HEK293 (cell line): ENCODE data around the gene ELAPOR2.

ENCODE experiments used
- CTCF ChIA-PET: fragments of 350-600 bp; formaldehyde crosslinking; extraction: SDS; loops from one replicate; lab custom pipeline; 2021; ENCODE audit warnings: antibody characterized with exemption; lab: Yijun Ruan, JAX
- POLR2A ChIA-PET: fragments of 300-600 bp; formaldehyde crosslinking; extraction: SDS; loops from one replicate; lab custom pipeline; 2020; ENCODE audit warnings: antibody characterized with exemption, inconsistent platforms; lab: Yijun Ruan, JAX
- H3K27ac ChIP-seq: fragments of 200-500 bp; sonication (Bioruptor generic); 2 replicates; pipeline ENCODE4 v1.5.1; 2014; ENCODE audit warnings: low read depth, low read length, control low read depth, inconsistent platforms; ENCODE audit errors: extremely low read depth
- H3K36me3 ChIP-seq, 2 experiments: fragments of 200-500 bp in 1 of 2; sonication (Bioruptor generic) in 1 of 2; 1 replicate in 1 of 2; 2 replicates in 1 of 2; pipeline ENCODE4 v1.5.1; 2014 to 2017; ENCODE audit warnings: inconsistent platforms in 2 of 2, low read length in 2 of 2; ENCODE audit not compliant: control insufficient read depth in 2 of 2, insufficient read depth in 1 of 2
- H3K4me1 ChIP-seq: fragments of 200-500 bp; sonication (Bioruptor generic); 2 replicates; pipeline ENCODE4 v1.5.1; 2014; ENCODE audit warnings: mild to moderate bottlenecking, low read length, inconsistent platforms; ENCODE audit not compliant: control insufficient read depth, insufficient read depth
- H3K4me3 ChIP-seq: 2 replicates; pipeline ENCODE4 v1.5.1; 2011; ENCODE audit warnings: low read depth, mild to moderate bottlenecking, control low read depth, low read length, moderate library complexity
- H3K9me3 ChIP-seq: fragments of 200-500 bp; sonication (Bioruptor generic); 2 replicates; pipeline ENCODE4 v1.5.1; 2014; ENCODE audit warnings: low read depth, low read length, inconsistent platforms; ENCODE audit not compliant: control insufficient read depth, insufficient read depth
- BCL11A ChIP-seq: fragments of 450-650 bp; formaldehyde crosslinking; IDR thresholded peaks from 2 replicates; pipeline ENCODE4 v1.5.1; 2016; ENCODE audit warnings: low read depth, missing biosample characterization, missing genetic modification characterization
- IKZF3 ChIP-seq: fragments of 450-650 bp; IDR thresholded peaks from 2 replicates; pipeline ENCODE4 v1.5.0; 2018; ENCODE audit warnings: missing biosample characterization, mild to moderate bottlenecking, missing genetic modification characterization, moderate library complexity
- MEIS1 ChIP-seq: sonication (generic); formaldehyde crosslinking; IDR thresholded peaks from 2 replicates; pipeline ENCODE4 v1.8.1; 2022; ENCODE audit warnings: missing genetic modification reagents, mild to moderate bottlenecking, borderline replicate concordance
- YY2 ChIP-seq: fragments of 450-650 bp; formaldehyde crosslinking; IDR thresholded peaks from 2 replicates; pipeline ENCODE4 v1.5.1; 2016; ENCODE audit warnings: missing biosample characterization, missing genetic modification characterization
- ZEB2 ChIP-seq: fragments of 450-650 bp; formaldehyde crosslinking; IDR thresholded peaks from 2 replicates; pipeline ENCODE4 v1.5.1; 2016; ENCODE audit warnings: missing biosample characterization, missing genetic modification characterization
- ZFP69B ChIP-seq: fragments of 450-650 bp; formaldehyde crosslinking; IDR thresholded peaks from 2 replicates; pipeline ENCODE4 v1.5.1; 2016; ENCODE audit warnings: missing biosample characterization, missing genetic modification characterization
- ZNF10 ChIP-seq: fragments of 450-650 bp; formaldehyde crosslinking; IDR thresholded peaks from 2 replicates; pipeline ENCODE4 v1.5.1; 2017; ENCODE audit warnings: missing biosample characterization, missing genetic modification characterization
- ZNF16 ChIP-seq: fragments of 450-650 bp; formaldehyde crosslinking; IDR thresholded peaks from 2 replicates; pipeline ENCODE4 v1.5.1; 2016; ENCODE audit warnings: low read depth, missing biosample characterization, missing genetic modification characterization
- ZNF211 ChIP-seq: fragments of 450-650 bp; formaldehyde crosslinking; IDR thresholded peaks from 2 replicates; pipeline ENCODE4 v1.5.1; 2016; ENCODE audit warnings: low read depth, missing biosample characterization, missing genetic modification characterization
- ZNF311 ChIP-seq: fragments of 450-650 bp; formaldehyde crosslinking; IDR thresholded peaks from 2 replicates; pipeline ENCODE4 v1.5.1; 2017; ENCODE audit warnings: missing biosample characterization, missing genetic modification characterization, borderline replicate concordance
- ZNF416 ChIP-seq: fragments of 450-650 bp; formaldehyde crosslinking; IDR thresholded peaks from 2 replicates; pipeline ENCODE4 v1.5.1; 2016; ENCODE audit warnings: missing biosample characterization, missing genetic modification characterization
- ZNF670 ChIP-seq: fragments of 450-650 bp; formaldehyde crosslinking; IDR thresholded peaks from 2 replicates; pipeline ENCODE4 v1.5.1; 2016; ENCODE audit warnings: missing biosample characterization, missing genetic modification characterization, low read depth
- ZNF76 ChIP-seq: fragments of 450-650 bp; formaldehyde crosslinking; IDR thresholded peaks from 2 replicates; pipeline ENCODE4; 2016; ENCODE audit warnings: low read depth, missing biosample characterization, missing genetic modification characterization, borderline replicate concordance
- ZNF791 ChIP-seq: fragments of 450-650 bp; formaldehyde crosslinking; IDR thresholded peaks from 2 replicates; pipeline ENCODE4 v1.5.1; 2016; ENCODE audit warnings: missing biosample characterization, missing genetic modification characterization
- TF ChIP-seq, protein P1 (sequence below): fragments of 450-650 bp; formaldehyde crosslinking; IDR thresholded peaks from 2 replicates; pipeline ENCODE4 v1.5.1; 2016; ENCODE audit warnings: missing biosample characterization, missing genetic modification characterization, borderline replicate concordance
- TF ChIP-seq, protein P2 (sequence below): fragments of 450-650 bp; formaldehyde crosslinking; IDR thresholded peaks from 2 replicates; pipeline ENCODE4 v1.5.0; 2017; ENCODE audit warnings: missing biosample characterization, missing genetic modification characterization, borderline replicate concordance
- TF ChIP-seq, protein P3 (sequence below): fragments of 450-650 bp; formaldehyde crosslinking; IDR thresholded peaks from 2 replicates; pipeline ENCODE4 v1.5.1; 2017; ENCODE audit warnings: missing biosample characterization, missing genetic modification characterization
- TF ChIP-seq, protein P4 (sequence below): fragments of 450-650 bp; IDR thresholded peaks from 2 replicates; pipeline ENCODE4 v1.5.1; 2018; ENCODE audit warnings: missing biosample characterization, mild to moderate bottlenecking, missing genetic modification characterization
- TF ChIP-seq, protein P5 (sequence below): fragments of 450-650 bp; formaldehyde crosslinking; IDR thresholded peaks from 2 replicates; pipeline ENCODE4 v1.5.1; 2016; ENCODE audit warnings: missing biosample characterization, missing genetic modification characterization, low read depth

Gene ELAPOR2

GRCh38 chr7:87075671-87076404, 16.4 kb upstream of the ELAPOR2 start:
- ChIA-PET CTCF (interaction anchor here (1.1 kb wide), 1 partner anchor 16 kb away, joined by 4 read pairs; no protein-coding TSS in a partner anchor), POLR2A (no interaction called here)
- H3K4me3 ChIP-seq: no peak overlapping the region
- TF ChIP-seq ZNF791 (tag by site-specific recombination) (no peak), ZNF211 (no peak), YY2 (tag by site-specific recombination) (no peak)
- TF ChIP-seq, all 188 proteins: peak for 0
- no peak overlapping the region for H3K27ac ChIP-seq
- no peaks in the 10 kb centered on the region for H3K9me3 ChIP-seq
- no peaks in the 10 kb centered on the region for H3K4me1 ChIP-seq
- H3K36me3 ChIP-seq: no peaks in the 10 kb centered on the region

GRCh38 chr7:87067788-87068187, 8.3 kb upstream of the ELAPOR2 start:
- H3K36me3 ChIP-seq: no peaks in the 10 kb centered on the region
- ChIA-PET CTCF (no interaction called here), POLR2A (no interaction called here)
- H3K4me3 ChIP-seq: no peak overlapping the region
- no peak overlapping the region for H3K27ac ChIP-seq
- no peaks in the 10 kb centered on the region for H3K9me3 ChIP-seq
- no peaks in the 10 kb centered on the region for H3K4me1 ChIP-seq
- TF ChIP-seq ZFP69B (tag by site-specific recombination) (no peak), ZNF670 (tag by site-specific recombination) (no peak), ZNF311 (no peak), ZNF16 (no peak), ZNF10 (tag by site-specific recombination) (no peak), MEIS1 (no peak), ZEB2 (tag by site-specific recombination) (no peak), ZNF76 (tag by site-specific recombination) (no peak), ZNF416 (tag by site-specific recombination) (no peak), BCL11A (tag by site-specific recombination) (no peak), IKZF3 (tag by site-specific recombination) (no peak)
- TF ChIP-seq, protein P1, sequence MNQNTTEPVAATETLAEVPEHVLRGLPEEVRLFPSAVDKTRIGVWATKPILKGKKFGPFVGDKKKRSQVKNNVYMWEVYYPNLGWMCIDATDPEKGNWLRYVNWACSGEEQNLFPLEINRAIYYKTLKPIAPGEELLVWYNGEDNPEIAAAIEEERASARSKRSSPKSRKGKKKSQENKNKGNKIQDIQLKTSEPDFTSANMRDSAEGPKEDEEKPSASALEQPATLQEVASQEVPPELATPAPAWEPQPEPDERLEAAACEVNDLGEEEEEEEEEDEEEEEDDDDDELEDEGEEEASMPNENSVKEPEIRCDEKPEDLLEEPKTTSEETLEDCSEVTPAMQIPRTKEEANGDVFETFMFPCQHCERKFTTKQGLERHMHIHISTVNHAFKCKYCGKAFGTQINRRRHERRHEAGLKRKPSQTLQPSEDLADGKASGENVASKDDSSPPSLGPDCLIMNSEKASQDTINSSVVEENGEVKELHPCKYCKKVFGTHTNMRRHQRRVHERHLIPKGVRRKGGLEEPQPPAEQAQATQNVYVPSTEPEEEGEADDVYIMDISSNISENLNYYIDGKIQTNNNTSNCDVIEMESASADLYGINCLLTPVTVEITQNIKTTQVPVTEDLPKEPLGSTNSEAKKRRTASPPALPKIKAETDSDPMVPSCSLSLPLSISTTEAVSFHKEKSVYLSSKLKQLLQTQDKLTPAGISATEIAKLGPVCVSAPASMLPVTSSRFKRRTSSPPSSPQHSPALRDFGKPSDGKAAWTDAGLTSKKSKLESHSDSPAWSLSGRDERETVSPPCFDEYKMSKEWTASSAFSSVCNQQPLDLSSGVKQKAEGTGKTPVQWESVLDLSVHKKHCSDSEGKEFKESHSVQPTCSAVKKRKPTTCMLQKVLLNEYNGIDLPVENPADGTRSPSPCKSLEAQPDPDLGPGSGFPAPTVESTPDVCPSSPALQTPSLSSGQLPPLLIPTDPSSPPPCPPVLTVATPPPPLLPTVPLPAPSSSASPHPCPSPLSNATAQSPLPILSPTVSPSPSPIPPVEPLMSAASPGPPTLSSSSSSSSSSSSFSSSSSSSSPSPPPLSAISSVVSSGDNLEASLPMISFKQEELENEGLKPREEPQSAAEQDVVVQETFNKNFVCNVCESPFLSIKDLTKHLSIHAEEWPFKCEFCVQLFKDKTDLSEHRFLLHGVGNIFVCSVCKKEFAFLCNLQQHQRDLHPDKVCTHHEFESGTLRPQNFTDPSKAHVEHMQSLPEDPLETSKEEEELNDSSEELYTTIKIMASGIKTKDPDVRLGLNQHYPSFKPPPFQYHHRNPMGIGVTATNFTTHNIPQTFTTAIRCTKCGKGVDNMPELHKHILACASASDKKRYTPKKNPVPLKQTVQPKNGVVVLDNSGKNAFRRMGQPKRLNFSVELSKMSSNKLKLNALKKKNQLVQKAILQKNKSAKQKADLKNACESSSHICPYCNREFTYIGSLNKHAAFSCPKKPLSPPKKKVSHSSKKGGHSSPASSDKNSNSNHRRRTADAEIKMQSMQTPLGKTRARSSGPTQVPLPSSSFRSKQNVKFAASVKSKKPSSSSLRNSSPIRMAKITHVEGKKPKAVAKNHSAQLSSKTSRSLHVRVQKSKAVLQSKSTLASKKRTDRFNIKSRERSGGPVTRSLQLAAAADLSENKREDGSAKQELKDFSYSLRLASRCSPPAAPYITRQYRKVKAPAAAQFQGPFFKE (tag by site-specific recombination): no peak
- TF ChIP-seq, protein P2, sequence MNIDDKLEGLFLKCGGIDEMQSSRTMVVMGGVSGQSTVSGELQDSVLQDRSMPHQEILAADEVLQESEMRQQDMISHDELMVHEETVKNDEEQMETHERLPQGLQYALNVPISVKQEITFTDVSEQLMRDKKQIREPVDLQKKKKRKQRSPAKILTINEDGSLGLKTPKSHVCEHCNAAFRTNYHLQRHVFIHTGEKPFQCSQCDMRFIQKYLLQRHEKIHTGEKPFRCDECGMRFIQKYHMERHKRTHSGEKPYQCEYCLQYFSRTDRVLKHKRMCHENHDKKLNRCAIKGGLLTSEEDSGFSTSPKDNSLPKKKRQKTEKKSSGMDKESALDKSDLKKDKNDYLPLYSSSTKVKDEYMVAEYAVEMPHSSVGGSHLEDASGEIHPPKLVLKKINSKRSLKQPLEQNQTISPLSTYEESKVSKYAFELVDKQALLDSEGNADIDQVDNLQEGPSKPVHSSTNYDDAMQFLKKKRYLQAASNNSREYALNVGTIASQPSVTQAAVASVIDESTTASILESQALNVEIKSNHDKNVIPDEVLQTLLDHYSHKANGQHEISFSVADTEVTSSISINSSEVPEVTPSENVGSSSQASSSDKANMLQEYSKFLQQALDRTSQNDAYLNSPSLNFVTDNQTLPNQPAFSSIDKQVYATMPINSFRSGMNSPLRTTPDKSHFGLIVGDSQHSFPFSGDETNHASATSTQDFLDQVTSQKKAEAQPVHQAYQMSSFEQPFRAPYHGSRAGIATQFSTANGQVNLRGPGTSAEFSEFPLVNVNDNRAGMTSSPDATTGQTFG: no peak
- TF ChIP-seq, protein P3, sequence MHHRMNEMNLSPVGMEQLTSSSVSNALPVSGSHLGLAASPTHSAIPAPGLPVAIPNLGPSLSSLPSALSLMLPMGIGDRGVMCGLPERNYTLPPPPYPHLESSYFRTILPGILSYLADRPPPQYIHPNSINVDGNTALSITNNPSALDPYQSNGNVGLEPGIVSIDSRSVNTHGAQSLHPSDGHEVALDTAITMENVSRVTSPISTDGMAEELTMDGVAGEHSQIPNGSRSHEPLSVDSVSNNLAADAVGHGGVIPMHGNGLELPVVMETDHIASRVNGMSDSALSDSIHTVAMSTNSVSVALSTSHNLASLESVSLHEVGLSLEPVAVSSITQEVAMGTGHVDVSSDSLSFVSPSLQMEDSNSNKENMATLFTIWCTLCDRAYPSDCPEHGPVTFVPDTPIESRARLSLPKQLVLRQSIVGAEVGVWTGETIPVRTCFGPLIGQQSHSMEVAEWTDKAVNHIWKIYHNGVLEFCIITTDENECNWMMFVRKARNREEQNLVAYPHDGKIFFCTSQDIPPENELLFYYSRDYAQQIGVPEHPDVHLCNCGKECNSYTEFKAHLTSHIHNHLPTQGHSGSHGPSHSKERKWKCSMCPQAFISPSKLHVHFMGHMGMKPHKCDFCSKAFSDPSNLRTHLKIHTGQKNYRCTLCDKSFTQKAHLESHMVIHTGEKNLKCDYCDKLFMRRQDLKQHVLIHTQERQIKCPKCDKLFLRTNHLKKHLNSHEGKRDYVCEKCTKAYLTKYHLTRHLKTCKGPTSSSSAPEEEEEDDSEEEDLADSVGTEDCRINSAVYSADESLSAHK (tag by site-specific recombination): no peak
- TF ChIP-seq, protein P4, sequence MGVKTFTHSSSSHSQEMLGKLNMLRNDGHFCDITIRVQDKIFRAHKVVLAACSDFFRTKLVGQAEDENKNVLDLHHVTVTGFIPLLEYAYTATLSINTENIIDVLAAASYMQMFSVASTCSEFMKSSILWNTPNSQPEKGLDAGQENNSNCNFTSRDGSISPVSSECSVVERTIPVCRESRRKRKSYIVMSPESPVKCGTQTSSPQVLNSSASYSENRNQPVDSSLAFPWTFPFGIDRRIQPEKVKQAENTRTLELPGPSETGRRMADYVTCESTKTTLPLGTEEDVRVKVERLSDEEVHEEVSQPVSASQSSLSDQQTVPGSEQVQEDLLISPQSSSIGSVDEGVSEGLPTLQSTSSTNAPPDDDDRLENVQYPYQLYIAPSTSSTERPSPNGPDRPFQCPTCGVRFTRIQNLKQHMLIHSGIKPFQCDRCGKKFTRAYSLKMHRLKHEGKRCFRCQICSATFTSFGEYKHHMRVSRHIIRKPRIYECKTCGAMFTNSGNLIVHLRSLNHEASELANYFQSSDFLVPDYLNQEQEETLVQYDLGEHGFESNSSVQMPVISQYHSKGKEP: no peak
- TF ChIP-seq, protein P5, sequence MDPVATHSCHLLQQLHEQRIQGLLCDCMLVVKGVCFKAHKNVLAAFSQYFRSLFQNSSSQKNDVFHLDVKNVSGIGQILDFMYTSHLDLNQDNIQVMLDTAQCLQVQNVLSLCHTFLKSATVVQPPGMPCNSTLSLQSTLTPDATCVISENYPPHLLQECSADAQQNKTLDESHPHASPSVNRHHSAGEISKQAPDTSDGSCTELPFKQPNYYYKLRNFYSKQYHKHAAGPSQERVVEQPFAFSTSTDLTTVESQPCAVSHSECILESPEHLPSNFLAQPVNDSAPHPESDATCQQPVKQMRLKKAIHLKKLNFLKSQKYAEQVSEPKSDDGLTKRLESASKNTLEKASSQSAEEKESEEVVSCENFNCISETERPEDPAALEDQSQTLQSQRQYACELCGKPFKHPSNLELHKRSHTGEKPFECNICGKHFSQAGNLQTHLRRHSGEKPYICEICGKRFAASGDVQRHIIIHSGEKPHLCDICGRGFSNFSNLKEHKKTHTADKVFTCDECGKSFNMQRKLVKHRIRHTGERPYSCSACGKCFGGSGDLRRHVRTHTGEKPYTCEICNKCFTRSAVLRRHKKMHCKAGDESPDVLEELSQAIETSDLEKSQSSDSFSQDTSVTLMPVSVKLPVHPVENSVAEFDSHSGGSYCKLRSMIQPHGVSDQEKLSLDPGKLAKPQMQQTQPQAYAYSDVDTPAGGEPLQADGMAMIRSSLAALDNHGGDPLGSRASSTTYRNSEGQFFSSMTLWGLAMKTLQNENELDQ (tag by site-specific recombination): no peak
